H1 (cell line): ENCODE measurements around the gene INTU. TPM values are rescaled to one million over a fixed set of nuclear protein-coding genes. Genes with fewer than 3 reads are reported as not detected.

Experiments used
- CBX8 ChIP-seq: fragments of 300-800, 300-1000 bp; sonication (generic); IDR thresholded peaks from 2 replicates; pipeline ENCODE4 v1.7.1; 2016; ENCODE audit warnings: low read depth, low read length, borderline replicate concordance
- CHD7 ChIP-seq: fragments of 300-600 bp; sonication (generic); IDR thresholded peaks from 2 replicates; pipeline ENCODE4 v1.7.1; 2012; ENCODE audit warnings: low read length, moderate library complexity, mild to moderate bottlenecking, inconsistent platforms; ENCODE audit not compliant: insufficient replicate concordance
- FOSL1 ChIP-seq: IDR thresholded peaks from 2 replicates; pipeline ENCODE4 v1.6.1; 2011; ENCODE audit warnings: mild to moderate bottlenecking, low read depth, low read length, moderate library complexity; ENCODE audit not compliant: insufficient read depth
- GTF2F1 ChIP-seq: IDR thresholded peaks from 2 replicates; pipeline ENCODE4 v1.6.1; 2012; ENCODE audit warnings: low read depth, low read length, improper control_type of control experiment, borderline replicate concordance
- MAX ChIP-seq: IDR thresholded peaks from 2 replicates; pipeline ENCODE4 v1.6.1; 2012; ENCODE audit warnings: inconsistent platforms
- POLR2AphosphoS5 ChIP-seq: IDR thresholded peaks from 2 replicates; pipeline ENCODE4 v1.6.1; 2011; ENCODE audit warnings: low read depth, low read length
- SIRT6 ChIP-seq: IDR thresholded peaks from one replicate; pipeline ENCODE4 v1.7.1; 2012; ENCODE audit warnings: low read length, inconsistent platforms
- SP2 ChIP-seq: IDR thresholded peaks from 2 replicates; pipeline ENCODE4 v1.6.1; 2012; ENCODE audit warnings: mild to moderate bottlenecking, low read length, inconsistent platforms
- SP4 ChIP-seq: IDR thresholded peaks from 2 replicates; pipeline ENCODE4 v1.6.1; 2012; ENCODE audit warnings: low read length, inconsistent platforms
- SRF ChIP-seq: IDR thresholded peaks from 2 replicates; pipeline ENCODE4 v1.6.1; 2011; ENCODE audit warnings: mild to moderate bottlenecking, low read depth, low read length, moderate library complexity
- TBP ChIP-seq: IDR thresholded peaks from 2 replicates; pipeline ENCODE4 v1.6.1; 2011; ENCODE audit warnings: low read depth, low read length, improper control_type of control experiment
- polyA plus RNA-seq, 7 experiments: library from polyadenylated mRNA; depleted of rRNA in 3 of 7; stranded (reverse) in 5 of 7; unstranded in 2 of 7; fragments of >200 nt in 5 of 7; fragments of 200-250 nt in 2 of 7; gene quantifications; 1 replicate in 5 of 7; 2 replicates in 1 of 7; 4 replicates in 1 of 7; pipeline versions ENCODE4 v1.2.1 to v1.2.3, GENCODE V29; 2011 to 2013; ENCODE audit warnings: missing spikeins in 2 of 7, mixed read lengths in 2 of 7
- total RNA-seq: library from RNA; stranded (reverse); fragmentation: NEBNext Ultra II Directional; extraction: Animal tissue kit (Norgen Biotek cat#: 25700); gene quantifications from 2 replicates; pipeline ENCODE4 v1.2.1, GENCODE V29; 2021

The INTU gene
- total and polyA plus RNA-seq, 2 of the 8 experiments (the other 6 are each of a cell fraction or from before 2014, with no cell fraction given) = 6.0 to 15.1 TPM

GRCh38 chr4:127656047-127656680 lies 23.4 kb downstream of the INTU start (continued):
- TF ChIP-seq CHD7 (no peak), POLR2AphosphoS5 (no peak), FOSL1 (no peak), GTF2F1 (no peak), CBX8 (no peak), SP2 (no peak), SIRT6 (no peak), SRF (no peak), MAX (no peak), TBP (no peak), SP4 (no peak)
- TF ChIP-seq, all 59 proteins: peak for 0
